Measurements from ENCODE around the gene CRX. TPM values are rescaled to one million over a fixed set of nuclear protein-coding genes. Genes with fewer than 3 reads are reported as not detected.
A peak's percentile ranks its signal among the peaks of the same experiment; 100 is the strongest.

CRX gene
- total and polyA plus RNA-seq, 2 of the 4 experiments (the other 2 are of a cell fraction), result not detected

GRCh38 chr19:47778954-47779351 is 42.8 kb upstream of the CRX start:
- no peak overlapping the region for H2BK15ac ChIP-seq (ENCODE audit: low read depth, low read length)
- H3K36me3 ChIP-seq (ENCODE audit: control insufficient read depth, insufficient read depth, low read length), result peaks cover 26% of the 10 kb centered on the region
- H3K18ac ChIP-seq (ENCODE audit: low read depth, low read length), result peak overlapping the region; percentile 21
- ATAC-seq (ENCODE audit: low read depth) (peak; percentile 25), DNase-seq (no peak)
- H2AK9ac ChIP-seq (replicated peaks; ENCODE audit: low read depth, low read length, poor library complexity), result peak overlapping the region; percentile 83
- peak overlapping the region; percentile 94 for H3K14ac ChIP-seq (replicated peaks; ENCODE audit: low read depth, low read length)
- peak overlapping the region; percentile 74 for H2AK5ac ChIP-seq (ENCODE audit: low read depth, low read length)
- WGBS, 2 experiments (ENCODE audit: extremely low coverage in 2 of 2, insufficient read length in 1 of 2), result 0% methylated on average over 1 of the region's 20 CpGs; no CpG with 5 or more reads in 1 of the 2 experiments
- dilution Hi-C loops (cut with HindIII; ENCODE audit: low sequenced_read_pairs, unreplicated experiment) (no loop called here), intact Hi-C loops (cut with micrococcal nuclease) (no loop called here), in situ Hi-C loops (cut with MboI; ENCODE audit: low sequenced_read_pairs) (no loop called here)
- peak overlapping the region; percentile 90 for H3K4me3 ChIP-seq (ENCODE audit: insufficient read depth, low read depth, low read length)
- BruUV-seq (replicated peaks), result no TSS peak
- peak overlapping the region; percentile 47 for H3K4ac ChIP-seq (ENCODE audit: low read depth, low read length)
- H3K27ac ChIP-seq (ENCODE audit: insufficient read depth, low read length), result peak overlapping the region; percentile 99
- H3K4me2 ChIP-seq (ENCODE audit: low read depth, low read length), result peak overlapping the region; percentile 100
- H3K27me3 ChIP-seq (ENCODE audit: control insufficient read depth, insufficient read depth, low read length), result no peaks in the 10 kb centered on the region
- H2BK20ac ChIP-seq (ENCODE audit: low read depth, low read length), result no peak overlapping the region
- peaks cover 2% of the 10 kb centered on the region; the same call in 1 of the 2 replicates for H3K4me1 ChIP-seq (ENCODE audit: control insufficient read depth, insufficient read depth, low read length)
- peaks cover 26 to 42% of the 10 kb centered on the region in 2 experiments for H3K79me1 ChIP-seq (ENCODE audit: low read depth in 1 of 2, low read length in 2 of 2)
- TF ChIP-seq RAD21 (IDR thresholded peaks at IDR 0.05; ENCODE audit: low read length), result no peak
- TF ChIP-seq BHLHE40 (IDR thresholded peaks at IDR 0.05; ENCODE audit: low read depth, low read length), result no peak
- TF ChIP-seq MAZ (IDR thresholded peaks at IDR 0.05; ENCODE audit: borderline replicate concordance, low read depth, low read length), result no peak
- H3K56ac ChIP-seq (ENCODE audit: extremely low read depth, insufficient read depth, low read length), result peak overlapping the region; percentile 70; the same call in 1 of the 2 replicates
- peak overlapping the region; percentile 97 for H3K9ac ChIP-seq (ENCODE audit: low read depth, low read length)
- H2BK120ac ChIP-seq (ENCODE audit: low read depth, low read length), result no peak overlapping the region
- H3K9me1 ChIP-seq (ENCODE audit: insufficient read depth, low read length), result peaks cover 14% of the 10 kb centered on the region
- H2BK5ac ChIP-seq (ENCODE audit: low read depth, low read length, poor library complexity, severe bottlenecking), result peak overlapping the region; percentile 4
- peak overlapping the region; percentile 68 to 79; a peak in 3 of 4 replicates for H4K8ac ChIP-seq (ENCODE audit: low read depth in 2 of 2, low read length in 2 of 2)
- no peaks in the 10 kb centered on the region for H3K9me3 ChIP-seq (ENCODE audit: control insufficient read depth, insufficient read depth, low read length)
- H3K23ac ChIP-seq (ENCODE audit: low read depth, low read length), result peak overlapping the region; percentile 41
- POLR2A ChIA-PET (ENCODE audit: unreplicated experiment), result no interaction called here
- H2AFZ ChIP-seq (replicated peaks; ENCODE audit: low read length, poor library complexity), result peak overlapping the region; percentile 100
- peak overlapping the region; percentile 38 for H4K91ac ChIP-seq (ENCODE audit: insufficient read depth, low read depth, low read length)
- peaks cover 30% of the 10 kb centered on the region; the same call in 1 of the 2 replicates for H4K20me1 ChIP-seq (ENCODE audit: insufficient read depth, low read length)
- CTCF ChIA-PET, result no interaction called here
- peak overlapping the region; percentile 36 for H4K5ac ChIP-seq (ENCODE audit: low read depth, low read length)
